CD4-positive, alpha-beta T cell treated with Interleukin-21 for 1 hour (primary cell): ENCODE results near the gene AVPR2.

ENCODE experiments used
- DNase-seq: peaks from one replicate; pipeline ENCODE4 v3.0.0-alpha.2; 2020

Gene AVPR2

DNA sequence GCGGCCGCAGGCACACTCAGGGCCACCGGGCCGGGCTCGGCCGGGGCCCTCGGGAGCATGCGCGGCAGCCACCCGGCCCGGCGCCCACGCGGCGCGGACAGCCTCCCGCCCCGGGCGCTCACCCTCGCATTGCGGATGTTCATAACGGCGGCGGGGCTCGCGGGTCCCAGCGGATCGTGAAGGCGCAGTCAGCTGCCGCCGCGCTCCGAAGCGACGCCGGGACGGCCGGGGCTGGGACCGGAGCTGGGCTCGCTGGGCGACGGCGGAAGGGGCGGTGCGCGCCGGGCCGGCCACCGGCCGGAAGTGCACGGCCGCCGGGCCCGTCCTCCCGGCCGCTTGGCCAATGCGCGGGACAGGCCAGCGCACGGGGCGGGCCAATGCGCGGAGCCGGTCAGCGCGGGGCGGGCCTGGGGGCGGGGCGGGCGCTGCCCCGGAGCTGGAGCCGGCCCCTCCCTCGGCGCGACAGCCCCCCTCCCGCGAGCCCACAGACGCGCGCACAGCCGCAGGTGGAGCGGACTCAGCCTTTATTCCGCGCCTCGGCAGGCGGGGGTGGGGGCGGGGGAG, 30.4 kb downstream of the AVPR2 start, which contains the start of gene NAA10:
Gene NAA10, minus strand, starts transcription at position 276 of the 564 bp plus-strand sequence. Its CDS starts 133 bp downstream, at position 143.
- DNase-seq: peak; percentile 74

DNA sequence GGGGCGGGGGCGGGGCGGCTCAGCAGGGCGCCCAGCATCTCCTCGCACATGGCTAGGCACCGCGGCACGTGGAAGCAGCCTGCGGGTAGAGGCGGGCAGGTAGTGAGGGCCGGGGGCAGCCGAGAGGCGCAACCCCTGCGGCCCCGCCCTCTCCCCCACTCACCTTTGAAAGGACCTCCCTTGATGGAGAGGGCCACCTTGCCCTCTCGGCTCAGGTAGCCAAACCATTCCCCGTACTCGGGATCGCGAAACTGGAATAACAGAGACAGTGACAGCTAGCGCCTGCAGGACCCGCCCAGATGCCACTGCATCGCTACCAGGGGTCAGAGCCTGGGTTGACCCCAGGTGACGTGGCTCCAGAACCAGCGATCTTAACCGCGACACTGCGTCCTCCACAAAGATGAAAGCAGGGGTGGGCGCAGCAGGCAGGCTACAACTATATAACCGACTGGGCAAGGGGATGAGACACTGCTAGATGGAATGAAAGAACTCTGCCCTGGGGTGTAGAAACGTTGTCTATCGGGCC, 30.9 kb downstream of the AVPR2 start:
- no peak for DNase-seq

DNA sequence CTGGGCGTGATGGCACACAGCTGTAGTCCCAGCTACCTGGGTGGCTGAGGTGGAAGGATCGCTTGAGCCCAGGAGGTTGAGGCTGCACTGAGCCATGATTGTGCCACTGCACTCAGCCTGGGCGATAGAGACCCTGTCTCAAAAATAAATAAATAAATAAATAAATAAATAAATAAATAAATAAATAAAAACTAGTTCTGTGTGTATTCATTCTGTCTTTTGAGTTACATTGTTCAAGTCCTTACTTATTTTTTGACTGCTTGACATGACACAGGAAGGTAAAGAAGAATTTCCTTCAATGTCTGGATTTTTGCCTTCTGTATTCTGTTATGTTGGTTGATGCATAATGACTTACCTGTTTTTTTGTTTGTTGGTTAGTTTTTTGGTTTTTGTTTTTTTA, 32.6 kb downstream of the AVPR2 start:
- no peak for DNase-seq

DNA sequence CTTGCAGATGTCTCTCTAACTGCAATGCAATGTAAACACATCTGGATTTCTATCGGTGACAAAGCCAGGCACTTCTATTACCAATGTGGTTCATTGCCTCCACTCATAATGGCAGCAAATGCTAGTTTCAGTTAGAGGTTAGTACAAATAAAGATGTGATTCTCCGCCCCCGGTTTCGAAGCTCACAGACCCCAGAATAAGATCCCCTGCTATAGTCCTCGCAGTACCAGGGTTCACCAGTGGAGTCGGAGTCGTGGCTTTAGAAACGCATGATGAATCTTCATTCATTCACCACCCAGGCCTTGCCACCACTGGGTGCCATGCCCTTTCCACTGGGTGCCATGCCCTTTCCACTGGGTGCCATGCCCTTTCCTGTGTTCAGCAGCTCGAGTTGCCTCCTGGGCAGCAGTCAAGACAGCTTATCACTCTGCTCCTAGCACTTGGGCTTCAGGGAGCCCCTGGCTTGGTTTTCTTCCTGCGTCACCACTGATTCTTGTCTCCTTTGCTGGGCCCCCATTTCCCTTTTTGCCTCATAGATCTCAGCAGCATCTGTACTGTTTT, 33.8 kb downstream of the AVPR2 start:
- DNase-seq: no peak

DNA sequence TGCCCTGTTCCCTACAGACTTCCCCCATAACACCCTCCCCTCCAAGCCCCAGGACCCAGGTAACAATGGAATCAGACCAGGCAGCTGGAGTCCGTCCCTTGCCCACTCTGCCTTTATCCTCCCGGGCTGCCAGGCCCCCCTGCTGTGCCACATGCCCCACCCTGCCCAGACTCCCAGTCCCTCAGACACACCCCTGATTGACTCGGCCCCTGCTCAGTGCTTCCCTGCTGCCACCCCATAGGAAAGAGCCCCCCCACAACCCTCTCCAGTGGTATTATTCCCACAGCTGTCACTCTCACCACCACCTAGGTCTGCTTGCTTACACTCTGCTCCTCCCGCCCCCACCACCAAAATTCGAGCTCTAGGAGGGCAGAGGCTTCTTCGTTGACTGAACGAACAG, 35.1 kb downstream of the AVPR2 start:
- DNase-seq: no peak

DNA sequence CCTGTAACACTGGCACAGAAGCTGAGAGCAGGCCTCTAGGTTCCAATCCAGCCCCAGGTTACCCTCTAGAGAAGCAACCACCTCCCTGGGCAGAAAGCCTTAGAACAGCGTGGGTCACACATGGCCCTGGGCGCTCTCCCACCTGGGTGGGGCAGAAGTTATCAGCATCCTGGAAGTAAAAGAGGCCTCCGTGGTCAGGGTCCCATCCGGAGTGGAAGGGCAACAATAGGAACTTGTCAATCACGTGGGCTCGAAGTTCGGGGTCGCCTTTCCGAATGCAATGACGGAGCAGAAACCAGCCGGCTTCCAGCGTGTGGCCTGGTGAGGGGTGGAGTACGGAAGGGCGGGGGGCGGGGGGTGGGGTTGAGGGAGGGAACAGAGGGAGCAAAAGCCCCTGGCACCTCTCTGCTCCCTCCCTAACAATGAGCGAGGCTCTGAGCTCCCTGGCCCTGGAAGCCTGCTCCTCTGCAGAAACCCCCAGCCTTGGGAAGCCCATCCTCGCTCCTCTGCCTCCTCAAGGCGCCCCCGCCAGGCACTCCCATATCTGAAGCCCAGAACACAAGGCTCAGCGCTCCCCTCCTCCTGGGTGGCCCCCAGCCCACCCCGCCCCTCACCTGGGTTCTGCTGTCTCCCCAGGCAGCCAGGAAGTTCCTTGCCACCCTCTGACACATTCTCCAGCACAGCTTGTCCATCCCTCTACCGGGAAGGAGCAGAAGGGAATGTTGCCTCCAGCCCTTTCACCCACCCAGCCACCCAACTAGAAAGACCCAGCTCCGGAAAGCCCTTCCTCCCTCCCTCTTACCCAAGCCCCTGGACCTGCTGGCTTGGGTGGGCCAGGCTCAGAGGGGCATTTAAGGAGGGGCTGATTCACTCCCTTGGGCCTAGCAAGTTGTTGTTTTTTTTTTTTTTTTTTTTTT, 37.1 kb downstream of the AVPR2 start:
- no peak for DNase-seq

DNA sequence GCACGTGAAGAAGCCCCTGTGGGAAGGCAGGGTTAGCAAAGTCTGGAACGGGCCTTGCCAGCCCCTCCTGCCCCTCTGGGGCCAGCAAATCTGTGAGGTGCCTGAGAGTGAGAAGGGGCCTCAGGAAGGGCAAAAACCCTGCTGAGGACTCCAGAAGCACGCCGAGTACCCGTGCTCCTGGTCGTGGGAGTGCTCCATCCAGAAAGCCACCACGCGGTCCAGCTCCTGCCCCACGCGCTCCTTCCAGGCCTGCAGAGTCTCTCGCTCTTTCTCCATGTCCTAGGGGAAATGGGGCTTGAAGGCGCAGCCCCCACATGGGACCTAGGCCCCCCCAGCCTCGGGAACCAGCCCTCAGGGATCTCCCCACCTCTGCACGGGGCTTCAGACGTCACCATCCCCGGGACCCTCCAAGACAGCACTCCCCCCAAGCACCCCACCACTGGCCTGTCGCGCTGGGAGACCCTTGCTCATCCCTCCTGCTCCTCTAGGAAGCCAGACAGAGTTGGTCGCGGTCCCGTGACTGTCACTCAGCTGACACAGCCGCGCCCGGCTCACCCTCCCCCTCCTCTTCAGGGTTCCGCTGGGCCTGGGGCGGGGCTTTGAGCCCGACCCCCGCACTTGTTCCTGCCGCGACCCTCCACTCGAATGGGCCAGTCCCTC, 39.8 kb downstream of the AVPR2 start, which contains the start of gene RENBP:
Gene RENBP, minus strand, starts transcription at position 504 of the 660 bp plus-strand sequence. Its CDS starts 33 bp downstream, at position 471.
- DNase-seq: peak; percentile 42

DNA sequence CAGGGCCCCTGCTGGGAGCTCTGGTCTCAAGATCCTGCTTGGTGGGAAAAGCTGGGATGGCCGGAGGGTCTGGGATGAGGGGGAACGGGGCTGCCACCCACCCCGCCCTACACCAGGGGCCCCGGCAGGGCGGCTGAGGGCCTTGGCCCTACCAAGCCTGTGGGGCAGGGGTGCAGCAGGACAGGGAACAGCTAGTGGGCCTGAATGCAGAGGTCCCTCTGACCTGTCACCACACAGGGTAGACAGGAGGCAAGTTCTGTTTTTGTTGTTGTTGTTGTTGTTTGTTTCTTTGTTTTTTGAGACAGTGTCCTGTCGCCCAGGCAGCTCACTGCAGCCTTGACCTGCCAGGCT, 40.3 kb downstream of the AVPR2 start:
- DNase-seq: no peak

DNA sequence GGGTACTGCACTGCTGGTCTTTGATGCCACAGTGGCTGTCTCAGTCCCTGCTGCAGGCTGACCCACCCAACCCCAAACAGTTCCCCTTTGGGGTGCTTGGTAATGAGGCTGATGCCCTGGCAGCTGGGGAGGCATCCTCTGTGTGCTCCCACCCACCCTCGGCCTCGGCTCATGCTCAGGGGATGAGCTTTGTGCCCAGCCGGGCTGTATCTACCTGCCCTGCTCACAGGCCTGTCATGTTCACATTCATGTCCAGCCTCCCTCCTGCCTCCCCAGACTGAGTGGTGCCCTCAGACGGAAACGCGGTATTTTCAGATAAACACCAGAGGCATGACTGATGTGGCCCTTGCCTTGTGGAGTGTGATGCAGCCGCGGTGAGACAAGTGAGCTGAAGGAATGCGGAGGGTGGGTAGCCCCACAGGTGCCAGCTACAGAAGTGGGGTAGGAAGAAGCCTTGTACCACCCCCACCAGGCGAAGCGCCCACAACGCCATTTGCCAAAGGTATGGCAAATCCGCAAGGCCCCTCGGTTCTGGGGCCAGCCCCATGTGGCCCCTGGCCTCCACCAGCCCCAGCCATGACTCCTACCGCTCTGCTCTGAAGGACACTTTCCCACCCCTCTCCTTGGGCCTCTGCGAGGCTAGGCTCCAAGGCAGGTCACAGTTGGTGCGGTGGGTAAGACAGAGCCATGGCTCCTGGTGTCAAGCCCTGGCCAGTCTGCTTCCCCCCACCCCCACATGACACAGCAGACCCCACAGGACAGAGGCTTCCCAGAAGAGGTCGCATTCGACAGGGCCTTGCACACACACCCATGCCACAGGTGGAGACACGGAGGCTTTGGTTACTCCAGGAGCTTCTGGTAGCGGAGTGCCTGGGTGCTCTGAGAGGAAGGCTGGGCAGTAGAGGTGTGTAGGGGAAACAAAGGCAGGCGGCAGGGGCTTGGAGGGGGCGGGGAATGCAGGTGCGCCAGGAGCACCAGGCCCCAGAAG, 41.8 kb downstream of the AVPR2 start:
- no peak for DNase-seq

DNA sequence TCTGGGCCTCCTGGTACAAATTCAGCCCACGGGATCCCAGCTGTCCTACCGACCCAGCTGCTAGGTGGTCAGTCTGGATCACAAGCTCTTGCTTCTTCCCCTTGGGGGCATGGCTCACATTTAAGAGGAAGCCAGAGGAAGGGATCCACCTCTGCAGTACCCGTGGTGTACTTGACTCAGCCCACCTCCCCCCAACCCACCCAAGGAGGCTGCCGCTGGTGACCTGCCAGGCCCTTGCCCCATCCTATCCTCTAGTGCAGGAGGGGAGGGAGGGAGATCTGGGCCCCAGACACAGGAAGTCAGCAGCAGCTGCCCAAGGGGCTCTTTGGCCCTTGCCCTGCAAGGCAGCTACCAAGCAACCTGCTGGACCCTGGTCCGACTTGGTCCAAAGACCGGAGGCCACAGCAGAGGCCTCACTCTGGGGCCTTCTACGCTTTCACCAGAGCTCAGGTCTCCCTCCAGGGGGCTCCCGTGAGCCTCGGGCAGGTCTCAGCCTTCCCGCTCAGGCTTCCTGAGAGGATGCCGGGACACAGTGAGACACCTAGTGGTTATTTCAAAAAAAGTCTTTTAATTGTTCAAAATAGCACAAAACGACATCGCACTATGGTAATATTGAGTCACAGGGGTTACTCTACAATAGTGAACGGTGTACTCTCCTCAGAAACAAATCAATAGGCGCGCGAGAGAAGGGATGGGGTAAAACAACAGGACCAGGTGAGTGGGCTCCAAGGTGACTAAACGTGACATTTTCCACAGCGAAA, 42.7 kb downstream of the AVPR2 start:
- DNase-seq: peak; percentile 84

DNA sequence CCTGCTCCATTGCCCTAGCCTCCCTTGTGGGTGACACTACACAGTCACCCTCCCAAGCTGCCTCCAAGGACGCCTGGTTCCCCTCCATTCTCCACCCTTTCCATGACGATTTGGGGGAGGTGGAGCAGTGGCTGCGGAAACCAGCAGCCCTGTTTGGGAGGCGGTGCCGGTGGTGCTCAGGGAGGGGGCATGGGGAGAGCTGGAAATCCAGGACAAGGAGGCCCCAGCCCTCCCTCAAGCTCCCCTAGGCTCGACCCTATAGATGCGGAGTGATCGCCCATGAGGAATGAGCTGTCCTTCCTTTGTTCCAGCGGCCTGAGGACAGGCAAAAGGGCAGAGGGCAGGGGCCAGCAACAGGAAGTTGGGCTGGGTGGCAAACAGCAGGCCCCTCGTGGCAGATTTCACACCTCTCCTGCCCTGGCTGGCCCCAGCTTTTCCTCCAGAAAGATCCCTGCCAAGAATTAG, 43.6 kb downstream of the AVPR2 start:
- DNase-seq: no peak

DNA sequence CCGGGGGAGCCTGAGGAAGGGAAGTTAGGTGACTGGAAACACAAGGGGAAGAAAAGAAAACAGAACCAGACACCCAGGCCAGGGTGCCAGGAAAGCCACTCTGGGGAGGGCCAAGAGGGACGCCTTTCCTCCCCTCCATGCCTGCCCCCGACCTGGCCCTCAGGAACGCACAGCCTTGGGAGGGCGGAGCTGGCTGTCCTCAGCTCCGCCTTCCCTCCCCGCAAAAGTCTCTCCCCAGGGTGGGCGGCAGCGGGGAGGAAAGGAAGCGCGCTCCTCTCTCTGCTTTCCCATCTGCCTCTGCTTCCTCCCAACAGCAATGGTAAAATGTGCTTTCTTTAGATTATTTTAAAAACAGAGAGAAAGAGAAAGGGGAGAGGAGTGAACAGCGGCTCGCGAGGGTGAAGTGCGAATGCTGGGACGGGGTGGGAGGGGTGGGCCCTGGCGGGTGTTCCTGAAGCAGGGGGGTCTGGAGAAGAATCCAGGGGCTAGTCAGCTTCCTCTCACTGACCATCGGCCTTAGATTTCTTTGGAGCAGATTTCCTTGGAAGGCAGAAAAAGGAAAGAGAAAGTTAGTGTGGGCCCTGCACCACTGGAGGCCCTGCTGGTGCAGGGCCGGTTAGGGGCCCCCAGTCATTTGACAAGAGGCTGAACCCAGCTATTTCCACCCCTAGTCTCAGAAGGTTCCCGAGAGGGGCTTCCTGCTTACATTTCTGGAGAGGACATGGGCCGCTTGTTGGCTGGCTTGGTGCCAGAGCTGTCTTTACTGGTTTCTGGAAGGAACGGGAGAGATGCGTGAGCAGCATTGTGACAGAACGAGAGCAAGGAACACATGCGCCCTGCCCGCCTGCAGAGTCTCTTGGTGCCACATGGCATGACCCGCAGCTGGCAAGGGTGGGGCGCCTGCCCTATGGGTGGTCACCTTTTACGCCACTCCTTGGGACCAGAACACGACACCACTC, 44.7 kb downstream of the AVPR2 start:
- no peak for DNase-seq

DNA sequence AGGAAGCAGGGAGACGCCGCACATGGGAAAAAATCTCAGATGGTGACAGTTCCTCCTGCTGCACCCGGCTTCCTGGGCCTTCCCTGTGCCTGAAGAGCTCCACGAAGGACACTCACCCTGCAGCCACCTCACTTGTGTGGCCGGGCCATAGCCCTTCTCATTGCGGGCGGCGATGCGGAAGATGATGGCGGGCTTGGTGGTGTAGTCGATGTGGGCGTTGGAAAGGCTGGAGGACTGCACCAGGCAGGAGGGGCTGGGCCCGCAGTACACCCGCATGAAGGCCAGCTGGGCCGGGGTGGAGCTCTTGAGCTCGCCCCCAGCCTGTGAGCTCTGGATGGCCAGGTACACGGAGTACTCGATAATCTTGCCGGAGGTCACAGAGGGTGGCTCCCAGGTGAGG, 45.7 kb downstream of the AVPR2 start:
- no peak for DNase-seq

DNA sequence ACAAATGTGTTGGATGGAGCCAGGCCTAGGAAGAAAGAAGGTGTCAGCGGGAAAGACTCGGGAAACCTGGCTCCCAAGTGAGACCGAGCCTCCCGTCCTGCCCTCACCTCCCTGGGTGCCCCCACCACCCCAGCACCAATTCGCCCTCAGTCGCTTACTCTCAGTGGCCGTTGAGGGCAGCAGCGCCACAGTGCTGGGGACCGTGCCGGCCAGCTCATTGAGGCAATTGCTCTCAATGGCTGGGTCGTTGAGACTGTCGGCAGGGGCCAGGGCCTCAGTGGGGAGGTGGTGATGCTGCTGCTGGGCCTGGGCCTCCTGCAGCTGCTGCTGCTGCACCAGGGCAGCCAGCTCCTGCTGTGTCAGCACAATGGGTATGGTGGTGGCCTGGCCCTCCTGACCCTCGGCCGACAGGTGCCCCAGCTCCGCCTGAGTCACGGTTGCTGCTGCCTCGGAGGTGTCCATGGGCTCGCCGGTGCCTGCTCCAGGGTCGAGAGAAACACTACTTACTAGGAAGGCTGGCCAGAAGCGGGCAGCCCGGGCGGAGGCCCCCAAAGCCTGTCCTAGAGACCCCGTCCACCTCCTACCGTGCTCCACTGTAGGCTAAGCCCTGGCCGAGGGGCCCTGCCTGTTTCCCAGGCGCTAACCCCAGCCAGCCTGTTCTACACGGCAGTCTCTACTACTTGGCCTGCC, 47.4 kb downstream of the AVPR2 start:
- DNase-seq: no peak

DNA sequence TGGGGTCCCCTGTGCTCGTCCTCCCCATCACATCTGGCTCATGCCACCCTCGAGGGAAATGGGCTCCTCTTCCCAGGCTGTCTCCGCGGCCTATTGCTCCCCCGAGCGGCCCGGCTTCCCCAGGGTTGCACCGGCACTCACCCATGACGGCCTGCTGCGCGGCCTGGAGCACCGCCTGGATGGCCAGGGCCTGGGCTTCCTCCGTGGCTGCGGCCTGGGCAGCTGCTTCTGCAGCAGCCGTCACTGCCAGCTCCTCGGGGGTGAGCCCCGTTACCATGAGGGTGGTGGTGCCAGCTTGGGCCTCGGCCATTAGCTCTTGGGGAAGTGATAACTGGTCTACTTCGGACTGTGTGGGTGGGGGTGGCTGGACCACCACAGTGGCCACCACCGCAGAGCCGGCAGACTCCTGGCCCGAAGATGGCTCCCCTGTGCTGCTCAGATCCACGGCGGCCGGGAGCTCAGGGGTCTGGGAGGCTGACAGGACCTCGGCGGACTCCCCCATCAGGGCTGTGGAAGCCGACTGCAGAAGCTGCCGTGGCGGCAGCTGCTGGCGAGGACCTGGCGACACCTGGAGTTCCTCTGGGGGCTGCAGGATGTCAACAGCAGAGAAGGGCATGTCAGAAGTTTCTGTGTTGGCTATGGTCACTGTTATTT, 48.0 kb downstream of the AVPR2 start:
- DNase-seq: no peak

DNA sequence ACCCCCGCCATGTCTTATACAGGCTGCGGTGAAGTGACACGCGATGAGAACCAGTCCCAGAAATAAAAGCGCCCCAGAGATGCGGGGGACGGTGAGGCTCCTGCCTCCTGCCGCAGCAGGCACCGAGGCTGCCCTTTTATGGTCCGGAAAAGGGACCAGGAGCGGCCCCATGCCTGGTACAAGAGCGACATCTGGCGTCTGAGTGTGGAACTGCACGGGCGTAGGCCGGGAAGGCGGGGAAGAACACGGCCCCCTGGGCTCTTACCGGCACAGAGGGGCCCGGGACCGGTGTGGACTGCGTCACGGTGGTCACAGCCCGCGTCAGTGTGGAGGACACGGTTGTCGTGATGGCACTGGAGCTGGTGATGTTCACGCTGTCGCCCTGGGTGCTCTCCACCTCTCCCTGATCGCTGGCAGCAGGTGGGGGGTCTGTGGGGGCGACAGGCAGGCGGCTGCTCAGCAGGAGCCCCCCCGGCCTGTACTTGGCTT, 48.9 kb downstream of the AVPR2 start:
- peak; percentile 80 for DNase-seq

DNA sequence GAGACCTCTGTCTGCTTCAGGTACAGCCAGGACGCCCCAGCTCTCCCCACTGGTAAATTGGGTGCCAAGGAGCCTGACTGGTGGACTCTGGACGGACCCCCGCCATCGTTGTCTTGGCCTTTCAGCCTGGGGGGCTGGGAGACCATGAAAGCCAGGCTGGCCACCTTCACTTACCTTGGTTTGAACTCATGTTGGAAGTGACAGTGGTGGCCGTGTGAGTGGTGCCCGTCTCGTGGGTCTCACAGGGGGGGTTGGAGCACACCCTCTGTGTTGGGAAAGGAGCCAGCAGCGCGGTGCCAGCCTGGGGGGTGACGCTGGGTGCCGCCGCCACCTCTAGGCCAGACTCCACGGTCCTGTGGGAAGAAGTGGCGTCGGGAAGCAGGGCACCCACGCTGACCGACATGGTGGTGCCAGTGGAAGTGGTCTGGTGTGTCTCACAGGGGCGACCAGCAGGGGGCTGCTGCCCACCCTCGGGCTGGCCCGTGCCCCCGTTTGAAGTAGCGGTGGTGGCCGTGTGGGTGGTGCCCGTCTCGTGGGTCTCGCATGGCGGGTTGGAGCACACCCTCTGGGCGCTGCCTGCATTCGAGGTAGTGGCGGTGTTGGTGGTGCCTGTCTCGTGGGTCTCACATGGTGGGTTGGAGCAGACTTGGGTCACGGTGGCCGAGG, 49.6 kb downstream of the AVPR2 start:
- no peak for DNase-seq
